CD14-positive monocyte (primary cell): ENCODE data around the gene EMC8. TPM values are rescaled to one million over a fixed set of nuclear protein-coding genes. Genes with fewer than 3 reads are reported as not detected.

ENCODE experiments used
- DNase-seq, 3 donors: peaks; one replicate each; pipeline ENCODE4 v3.0.0-alpha.2; 2011 to 2022
- H2AFZ ChIP-seq: 2 replicates; pipeline ENCODE4 v1.6.0; 2012; ENCODE audit warnings: mild to moderate bottlenecking, low read depth, low read length, inconsistent platforms; ENCODE audit not compliant: insufficient read depth, poor library complexity, severe bottlenecking
- H3K27ac ChIP-seq, 2 donors: 1 replicate in 1 of 2; 2 replicates in 1 of 2; pipeline ENCODE4 v1.5.1; 2012 to 2013; ENCODE audit warnings: low read length in 2 of 2, control low read depth in 1 of 2, inconsistent platforms in 1 of 2, low read depth in 1 of 2, mild to moderate bottlenecking in 1 of 2
- H3K27me3 ChIP-seq, 2 donors: one replicate each; pipeline versions ENCODE4 v1.6.0 to v1.6.1; 2011 to 2013; ENCODE audit warnings: low read length in 2 of 2; ENCODE audit not compliant: control insufficient read depth in 2 of 2, insufficient read depth in 2 of 2
- H3K36me3 ChIP-seq, 2 donors: replicated peaks in 1 of 2; 1 replicate in 1 of 2; 2 replicates in 1 of 2; pipeline versions ENCODE4 v1.5.1 to v1.6.1; 2012 to 2013; ENCODE audit warnings: low read length in 2 of 2, control low read depth in 1 of 2, inconsistent platforms in 1 of 2, mild to moderate bottlenecking in 1 of 2; ENCODE audit not compliant: insufficient read depth in 2 of 2, control insufficient read depth in 1 of 2
- H3K4me1 ChIP-seq, 2 donors: 1 replicate in 1 of 2; 2 replicates in 1 of 2; pipeline versions ENCODE4 v1.5.1 to v1.6.1; 2012 to 2013; ENCODE audit warnings: low read length in 2 of 2, control low read depth in 1 of 2, inconsistent platforms in 1 of 2, mild to moderate bottlenecking in 1 of 2, moderate library complexity in 1 of 2; ENCODE audit not compliant: insufficient read depth in 2 of 2, control insufficient read depth in 1 of 2
- H3K4me2 ChIP-seq: replicated peaks from 2 replicates; pipeline ENCODE3; 2012; ENCODE audit warnings: low read length, moderate library complexity, mild to moderate bottlenecking; ENCODE audit not compliant: poor library complexity, severe bottlenecking; ENCODE audit errors: extremely low read depth
- H3K4me3 ChIP-seq, 3 experiments: fragments of 200-600 bp in 1 of 3; sonication (generic) in 1 of 3; replicated peaks in 1 of 3; 1 replicate in 2 of 3; 2 replicates in 1 of 3; pipeline ENCODE4 v1.5.1; 2011 to 2013; ENCODE audit warnings: low read length in 3 of 3, mild to moderate bottlenecking in 3 of 3, control low read depth in 2 of 3, low read depth in 2 of 3, inconsistent platforms in 1 of 3, moderate library complexity in 1 of 3
- H3K79me2 ChIP-seq: 2 replicates; pipeline ENCODE4 v1.6.0; 2012; ENCODE audit warnings: mild to moderate bottlenecking, control low read depth, inconsistent platforms, low read length, moderate library complexity; ENCODE audit not compliant: insufficient read depth
- H3K9ac ChIP-seq: 2 replicates; pipeline ENCODE4 v1.6.0; 2017; ENCODE audit warnings: low read length, mild to moderate bottlenecking; ENCODE audit not compliant: insufficient read depth, poor library complexity, severe bottlenecking
- H3K9me3 ChIP-seq, 2 donors: replicated peaks in 1 of 2; 1 replicate in 1 of 2; 2 replicates in 1 of 2; pipeline versions ENCODE4 v1.5.1 to v1.6.1; 2012 to 2013; ENCODE audit warnings: low read length in 2 of 2, control low read depth in 1 of 2; ENCODE audit not compliant: control insufficient read depth in 1 of 2, insufficient read depth in 1 of 2
- H4K20me1 ChIP-seq: 2 replicates; pipeline ENCODE4 v1.6.0; 2012; ENCODE audit warnings: mild to moderate bottlenecking, low read length, control low read depth, moderate library complexity; ENCODE audit not compliant: insufficient read depth
- H3K27ac Mint-ChIP-seq, 7 donors: one replicate each; pipeline ENCODE4 v1.8.0; 2020; ENCODE audit warnings: mild to moderate bottlenecking in 7 of 7, mixed read lengths in 7 of 7, moderate library complexity in 6 of 7, inconsistent platforms in 2 of 7
- H3K27me3 Mint-ChIP-seq, 3 donors: one replicate each; pipeline ENCODE4 v1.8.0; 2021 to 2022; ENCODE audit warnings: low read depth in 3 of 3, mild to moderate bottlenecking in 3 of 3, mixed read lengths in 3 of 3, moderate library complexity in 3 of 3, inconsistent platforms in 1 of 3
- H3K36me3 Mint-ChIP-seq, 2 donors: one replicate each; pipeline ENCODE4 v1.8.0; 2020; ENCODE audit warnings: mixed read lengths in 2 of 2, inconsistent platforms in 1 of 2, mild to moderate bottlenecking in 1 of 2
- H3K4me1 Mint-ChIP-seq: one replicate; pipeline ENCODE4 v1.8.0; 2020; ENCODE audit warnings: mild to moderate bottlenecking, mixed read lengths
- H3K4me3 Mint-ChIP-seq, 2 donors: one replicate each; pipeline ENCODE4 v1.8.0; 2020; ENCODE audit warnings: mild to moderate bottlenecking in 2 of 2, mixed read lengths in 2 of 2, moderate library complexity in 1 of 2
- H3K9me3 Mint-ChIP-seq, 7 donors: one replicate each; pipeline ENCODE4 v1.8.0; 2020 to 2022; ENCODE audit warnings: mixed read lengths in 7 of 7, mild to moderate bottlenecking in 6 of 7, moderate library complexity in 6 of 7, inconsistent platforms in 2 of 7
- CTCF ChIP-seq: fragments of 200-600 bp; IDR thresholded peaks from one replicate; pipeline ENCODE4 v1.8.0; 2022; ENCODE audit warnings: antibody characterized with exemption, mild to moderate bottlenecking
- WGBS: methylation state at CpG from one replicate; pipeline ENCODE4 v1.1.5; 2013; ENCODE audit warnings: missing lambda C conversion rate; ENCODE audit not compliant: insufficient coverage; 5-methylcytosine and 5-hydroxymethylcytosine counted together
- intact Hi-C, 2 donors: fragments of 100-400 bp; cut with micrococcal nuclease; formaldehyde crosslinking; loops; one replicate each; pipeline versions ENCODE4 v1.15.0 to v1.15.1; 2023
- polyA plus RNA-seq, 3 donors: library from polyadenylated mRNA; depleted of rRNA in 1 of 3; unstranded in 2 of 3; stranded (reverse) in 1 of 3; fragments of 300-500 nt in 2 of 3; fragments of >200 nt in 1 of 3; fragmentation: Illumina TruSeq in 2 of 3; gene quantifications; 1 replicate in 2 of 3; 2 replicates in 1 of 3; pipeline ENCODE4 v1.2.3, GENCODE V29; 2012 to 2021

The EMC8 gene
- polyA plus RNA-seq, 3 donors = 28.2 to 30.0 (median 29.9) TPM

- Mint-ChIP-seq H3K36me3 (peaks cover 19 to 23% of the 10 kb centered on the region in 2 donors), H3K27ac (no peak overlapping the region), H3K4me3 (no peak overlapping the region), H3K27me3 (peaks cover 39 to 50% (median 47%) of the 10 kb centered on the region in 3 donors), H3K4me1 (no peaks in the 10 kb centered on the region), H3K9me3 (peaks cover 0 to 3% (median 0%) of the 10 kb centered on the region in 7 donors)
- DNase-seq = no peak
- H3K9ac ChIP-seq = no peak overlapping the region
- H2AFZ ChIP-seq = no peak overlapping the region
- H3K4me2 ChIP-seq = no peak overlapping the region
- H3K36me3 ChIP-seq = peaks cover 20 to 21% of the 10 kb centered on the region in 2 donors
- no peaks in the 10 kb centered on the region for H3K9me3 ChIP-seq
- no peaks in the 10 kb centered on the region for H3K79me2 ChIP-seq
- no peaks in the 10 kb centered on the region for H3K4me1 ChIP-seq
- no peak overlapping the region for H3K4me3 ChIP-seq
- H3K27ac ChIP-seq = no peak overlapping the region
- peaks cover 7 to 24% of the 10 kb centered on the region in 2 donors for H3K27me3 ChIP-seq
- H4K20me1 ChIP-seq = peaks cover 19% of the 10 kb centered on the region
- WGBS = 100% methylated on average over 12 of the region's 13 CpGs
- intact Hi-C loops = no loop called here
- TF ChIP-seq CTCF = no peak
Observed at GRCh38 chr16:85810097-85810741, 10.9 kb upstream of the EMC8 start.

- no peak overlapping the region for H3K27ac ChIP-seq
- peaks cover 24% of the 10 kb centered on the region for H4K20me1 ChIP-seq
- H3K79me2 ChIP-seq = no peaks in the 10 kb centered on the region
- no peaks in the 10 kb centered on the region for H3K4me1 ChIP-seq
- H3K9me3 ChIP-seq = no peaks in the 10 kb centered on the region
- no peak overlapping the region for H3K27ac Mint-ChIP-seq
- H3K9ac ChIP-seq = no peak overlapping the region
- peaks cover 35 to 46% (median 42%) of the 10 kb centered on the region in 3 donors for H3K27me3 Mint-ChIP-seq
- H2AFZ ChIP-seq = no peak overlapping the region
- H3K36me3 Mint-ChIP-seq = peaks cover 24 to 29% of the 10 kb centered on the region in 2 donors
- no peak overlapping the region for H3K4me3 Mint-ChIP-seq
- no peak for DNase-seq
- no peak overlapping the region for H3K4me3 ChIP-seq
- no peak overlapping the region for H3K4me2 ChIP-seq
- no peaks in the 10 kb centered on the region for H3K4me1 Mint-ChIP-seq
- peaks cover 7 to 24% of the 10 kb centered on the region in 2 donors for H3K27me3 ChIP-seq
- peaks cover 26 to 27% of the 10 kb centered on the region in 2 donors for H3K36me3 ChIP-seq
- WGBS = 83% methylated on average over 4 of the region's 10 CpGs
- peaks cover 0 to 3% (median 0%) of the 10 kb centered on the region in 7 donors for H3K9me3 Mint-ChIP-seq
- TF ChIP-seq CTCF = no peak
- intact Hi-C loops = no loop called here
Observed at GRCh38 chr16:85809645-85810044, 10.3 kb upstream of the EMC8 start.
